Uterus (tissue), 2 donors: ENCODE results near the gene SCAI.

ENCODE experiments used
- POLR2A ChIP-seq, 2 donors: fragments of 450-650 bp; IDR thresholded peaks; one replicate each; pipeline ENCODE4 v1.6.1; 2016; ENCODE audit warnings: antibody characterized with exemption in 2 of 2, mild to moderate bottlenecking in 1 of 2, moderate library complexity in 1 of 2
- TF ChIP-seq, protein P1 (sequence below), 4 experiments: fragments of 200-600 bp in 2 of 4; fragments of 450-650 bp in 2 of 4; sonication (generic) in 2 of 4; IDR thresholded peaks; one replicate each; pipeline ENCODE4 v1.5.1; 2016 to 2019; ENCODE audit warnings: antibody characterized with exemption in 4 of 4, mild to moderate bottlenecking in 2 of 4, moderate library complexity in 1 of 4

DNA sequence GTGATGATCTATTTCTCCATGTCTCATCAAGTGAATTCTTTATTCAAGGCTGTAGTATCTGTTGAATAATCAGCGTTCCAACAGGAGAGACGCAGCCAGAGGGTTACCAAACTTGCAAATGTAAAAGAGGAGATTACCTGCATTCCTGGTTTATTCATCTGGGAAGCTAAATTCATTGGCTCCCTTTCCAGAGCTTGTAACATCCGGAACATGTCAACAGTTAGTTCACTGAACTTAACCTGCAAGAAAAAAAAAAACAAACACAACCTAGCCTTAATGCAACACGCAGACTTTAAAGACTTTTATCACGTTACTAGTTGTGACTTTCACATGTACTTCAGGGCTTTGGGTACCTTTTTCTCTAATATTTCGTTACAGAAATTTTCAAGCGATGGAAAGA lies 140.0 kb downstream of the SCAI start:
- TF ChIP-seq, protein P1, sequence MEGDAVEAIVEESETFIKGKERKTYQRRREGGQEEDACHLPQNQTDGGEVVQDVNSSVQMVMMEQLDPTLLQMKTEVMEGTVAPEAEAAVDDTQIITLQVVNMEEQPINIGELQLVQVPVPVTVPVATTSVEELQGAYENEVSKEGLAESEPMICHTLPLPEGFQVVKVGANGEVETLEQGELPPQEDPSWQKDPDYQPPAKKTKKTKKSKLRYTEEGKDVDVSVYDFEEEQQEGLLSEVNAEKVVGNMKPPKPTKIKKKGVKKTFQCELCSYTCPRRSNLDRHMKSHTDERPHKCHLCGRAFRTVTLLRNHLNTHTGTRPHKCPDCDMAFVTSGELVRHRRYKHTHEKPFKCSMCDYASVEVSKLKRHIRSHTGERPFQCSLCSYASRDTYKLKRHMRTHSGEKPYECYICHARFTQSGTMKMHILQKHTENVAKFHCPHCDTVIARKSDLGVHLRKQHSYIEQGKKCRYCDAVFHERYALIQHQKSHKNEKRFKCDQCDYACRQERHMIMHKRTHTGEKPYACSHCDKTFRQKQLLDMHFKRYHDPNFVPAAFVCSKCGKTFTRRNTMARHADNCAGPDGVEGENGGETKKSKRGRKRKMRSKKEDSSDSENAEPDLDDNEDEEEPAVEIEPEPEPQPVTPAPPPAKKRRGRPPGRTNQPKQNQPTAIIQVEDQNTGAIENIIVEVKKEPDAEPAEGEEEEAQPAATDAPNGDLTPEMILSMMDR (IDR thresholded peaks at IDR 0.05) = no peak
- no peak for TF ChIP-seq POLR2A (IDR thresholded peaks at IDR 0.05)
